Stomach smooth muscle (tissue), 2 donors: ENCODE results near the gene KRTCAP2.

Source experiments
- H3K27ac ChIP-seq: one replicate; pipeline ENCODE4 v1.7.0; 2013; ENCODE audit warnings: mild to moderate bottlenecking, low read length, inconsistent platforms
- H3K27me3 ChIP-seq, 2 donors: one replicate each; pipeline ENCODE4 v1.7.0; 2013; ENCODE audit warnings: low read length in 2 of 2; ENCODE audit not compliant: insufficient read depth in 2 of 2, control insufficient read depth in 1 of 2
- H3K36me3 ChIP-seq, 2 donors: one replicate each; pipeline ENCODE4 v1.7.0; 2013; ENCODE audit warnings: low read length in 2 of 2; ENCODE audit not compliant: control insufficient read depth in 2 of 2, insufficient read depth in 2 of 2
- H3K4me1 ChIP-seq: one replicate; pipeline ENCODE4 v1.7.0; 2013; ENCODE audit warnings: low read length; ENCODE audit not compliant: control insufficient read depth, insufficient read depth
- H3K4me3 ChIP-seq, 2 donors: one replicate each; pipeline ENCODE4 v1.7.0; 2013; ENCODE audit warnings: low read length in 2 of 2
- H3K9ac ChIP-seq, 2 donors: one replicate each; pipeline ENCODE4 v1.7.0; 2013; ENCODE audit warnings: low read length in 2 of 2, mild to moderate bottlenecking in 1 of 2
- H3K9me3 ChIP-seq, 2 donors: one replicate each; pipeline ENCODE4 v1.7.0; 2013; ENCODE audit warnings: low read length in 2 of 2; ENCODE audit not compliant: control insufficient read depth in 2 of 2
- donor health status: healthy.
- donor health status: Pancreatic carcinoma.

Gene KRTCAP2

GRCh38 chr1:155208541-155209311 is 35.6 kb upstream of the KRTCAP2 start, which contains the start of gene MTX1:
TSS of gene MTX1 (plus strand) at chr1:155208695. CDS start at chr1:155208805, 110 bp downstream.
- Histone ChIP-seq H3K4me1 (peaks cover 52% of the 10 kb centered on the region), H3K27ac (peak within 1 kb of the TSS; percentile 99), H3K4me3 (peak within 1 kb of the TSS; percentile 76 to 95), H3K9me3 (no peaks in the 10 kb centered on the region), H3K9ac (peak within 1 kb of the TSS; percentile 94 to 96), H3K36me3 (peaks cover 8 to 12% of the 10 kb centered on the region in 2 donors), H3K27me3 (no peaks in the 10 kb centered on the region)

- H3K9me3 ChIP-seq, result no peaks in the 10 kb centered on the region
- peaks cover 52% of the 10 kb centered on the region for H3K4me1 ChIP-seq
- H3K4me3 ChIP-seq, result peak within 1 kb of the TSS; percentile 76 to 95
- peak within 1 kb of the TSS; percentile 99 for H3K27ac ChIP-seq
- H3K9ac ChIP-seq, result peak within 1 kb of the TSS; percentile 94 to 96
- H3K27me3 ChIP-seq, result no peaks in the 10 kb centered on the region
- H3K36me3 ChIP-seq, result peaks cover 14 to 17% of the 10 kb centered on the region in 2 donors
These were observed 34.9 kb upstream of the KRTCAP2 start, which contains the start of gene THBS3 for GRCh38 chr1:155207806-155208540. TSS of gene THBS3 (minus strand) at chr1:155207897. CDS start at chr1:155207876, 21 bp downstream.

- Histone ChIP-seq H3K27ac (peak overlapping the region; percentile 99), H3K9me3 (no peaks in the 10 kb centered on the region), H3K27me3 (no peaks in the 10 kb centered on the region), H3K4me3 (peak overlapping the region; percentile 68 to 95), H3K36me3 (peaks cover 17 to 24% of the 10 kb centered on the region in 2 donors), H3K4me1 (peaks cover 52% of the 10 kb centered on the region), H3K9ac (peak overlapping the region; percentile 76 to 94)
These were observed 34.0 kb upstream of the KRTCAP2 start for GRCh38 chr1:155206891-155207805.

GRCh38 chr1:155205969-155206593 is 33.0 kb upstream of the KRTCAP2 start:
- H3K27ac ChIP-seq, result peak overlapping the region; percentile 99
- H3K36me3 ChIP-seq, result peaks cover 25 to 33% of the 10 kb centered on the region in 2 donors
- H3K4me1 ChIP-seq, result peaks cover 50% of the 10 kb centered on the region
- H3K4me3 ChIP-seq, result no peak overlapping the region
- H3K9ac ChIP-seq, result peak overlapping the region; percentile 36 to 51
- no peaks in the 10 kb centered on the region for H3K27me3 ChIP-seq
- H3K9me3 ChIP-seq, result no peaks in the 10 kb centered on the region

- H3K9ac ChIP-seq, result no peak overlapping the region
- no peak overlapping the region for H3K27ac ChIP-seq
- peaks cover 43% of the 10 kb centered on the region for H3K4me1 ChIP-seq
- H3K27me3 ChIP-seq, result no peaks in the 10 kb centered on the region
- H3K9me3 ChIP-seq, result no peaks in the 10 kb centered on the region
- H3K4me3 ChIP-seq, result no peak overlapping the region
- peaks cover 35 to 36% of the 10 kb centered on the region in 2 donors for H3K36me3 ChIP-seq
These were observed 31.9 kb upstream of the KRTCAP2 start for GRCh38 chr1:155205035-155205434.

GRCh38 chr1:155202731-155203515 is 29.8 kb upstream of the KRTCAP2 start:
- no peak overlapping the region for H3K4me3 ChIP-seq
- no peaks in the 10 kb centered on the region for H3K27me3 ChIP-seq
- peaks cover 27% of the 10 kb centered on the region for H3K4me1 ChIP-seq
- H3K27ac ChIP-seq, result peak overlapping the region; percentile 18
- H3K9ac ChIP-seq, result no peak overlapping the region
- H3K36me3 ChIP-seq, result peaks cover 47% of the 10 kb centered on the region in 2 donors
- no peaks in the 10 kb centered on the region for H3K9me3 ChIP-seq

- H3K4me3 ChIP-seq, result no peak overlapping the region
- peaks cover 54% of the 10 kb centered on the region in 2 donors for H3K36me3 ChIP-seq
These were observed 29.1 kb upstream of the KRTCAP2 start for GRCh38 chr1:155202198-155202597.

GRCh38 chr1:155200920-155201319 is 27.8 kb upstream of the KRTCAP2 start:
- Histone ChIP-seq H3K4me3 (no peak overlapping the region), H3K4me1 (peaks cover 17% of the 10 kb centered on the region), H3K9ac (peak overlapping the region in 1 of 2 donors; percentile 42), H3K36me3 (peaks cover 58 to 60% of the 10 kb centered on the region in 2 donors), H3K27ac (no peak overlapping the region), H3K27me3 (no peaks in the 10 kb centered on the region), H3K9me3 (no peaks in the 10 kb centered on the region)

More at GRCh38 chr1:155202198-155202597, 29.1 kb upstream of the KRTCAP2 start:
- H3K27ac ChIP-seq, result no peak overlapping the region
- peaks cover 20% of the 10 kb centered on the region for H3K4me1 ChIP-seq
- H3K9ac ChIP-seq, result no peak overlapping the region
- H3K9me3 ChIP-seq, result no peaks in the 10 kb centered on the region
- H3K27me3 ChIP-seq, result no peaks in the 10 kb centered on the region

- peak overlapping the region in 1 of 2 donors; percentile 17 for H3K9ac ChIP-seq
- peaks cover 15% of the 10 kb centered on the region for H3K4me1 ChIP-seq
- peaks cover 52 to 55% of the 10 kb centered on the region in 2 donors for H3K36me3 ChIP-seq
- no peak overlapping the region for H3K27ac ChIP-seq
- no peaks in the 10 kb centered on the region for H3K27me3 ChIP-seq
- H3K9me3 ChIP-seq, result no peaks in the 10 kb centered on the region
- no peak overlapping the region for H3K4me3 ChIP-seq
These were observed 26.7 kb upstream of the KRTCAP2 start for GRCh38 chr1:155199792-155200191.
